Urinary bladder (tissue), 4 donors: Measurements from ENCODE around the gene NUMBL. TPM values are rescaled to one million over a fixed set of nuclear protein-coding genes. Genes with fewer than 3 reads are reported as not detected.
"Not testable (repeated sequence)": the region's sequence is repeated elsewhere in the genome, so short reads cannot be mapped to it uniquely, and the experiment has no call there.

ENCODE experiments used
- DNase-seq: peaks from one replicate; pipeline ENCODE4 v3.0.0-alpha.2; 2015; ENCODE audit errors: extremely low spot score
- H3K27ac ChIP-seq: one replicate; pipeline ENCODE4 v1.5.1; 2013; ENCODE audit warnings: low read depth, mild to moderate bottlenecking, moderate library complexity
- H3K36me3 ChIP-seq: one replicate; pipeline ENCODE4 v1.6.1; 2013; ENCODE audit warnings: mild to moderate bottlenecking, moderate library complexity; ENCODE audit not compliant: insufficient read depth
- H3K4me1 ChIP-seq: one replicate; pipeline ENCODE4 v1.6.1; 2013; ENCODE audit warnings: mild to moderate bottlenecking, moderate library complexity; ENCODE audit not compliant: insufficient read depth
- H3K4me3 ChIP-seq: one replicate; pipeline ENCODE4 v1.5.1; 2013; ENCODE audit warnings: low read depth, low read length
- WGBS: extraction: QIAGEN DNeasy Blood & Tissue Kit; methylation state at CpG from one replicate; pipeline ENCODE4 v1.1.7; 2013; 5-methylcytosine and 5-hydroxymethylcytosine counted together
- polyA plus RNA-seq: library from polyadenylated mRNA; stranded (reverse); fragments of 200-250 nt; gene quantifications from one replicate; pipeline ENCODE4 v1.2.3, GENCODE V29; 2013
- total RNA-seq: library from RNA; depleted of rRNA; stranded (reverse); fragments of >200 nt; gene quantifications from one replicate; pipeline ENCODE4 v1.2.3, GENCODE V29; 2014
- donor health status: healthy with polysubstance abuse.
- donor health status: healthy.

Gene NUMBL
- total and polyA plus RNA-seq, 2 donors = 22.8 to 63.3 TPM

DNA sequence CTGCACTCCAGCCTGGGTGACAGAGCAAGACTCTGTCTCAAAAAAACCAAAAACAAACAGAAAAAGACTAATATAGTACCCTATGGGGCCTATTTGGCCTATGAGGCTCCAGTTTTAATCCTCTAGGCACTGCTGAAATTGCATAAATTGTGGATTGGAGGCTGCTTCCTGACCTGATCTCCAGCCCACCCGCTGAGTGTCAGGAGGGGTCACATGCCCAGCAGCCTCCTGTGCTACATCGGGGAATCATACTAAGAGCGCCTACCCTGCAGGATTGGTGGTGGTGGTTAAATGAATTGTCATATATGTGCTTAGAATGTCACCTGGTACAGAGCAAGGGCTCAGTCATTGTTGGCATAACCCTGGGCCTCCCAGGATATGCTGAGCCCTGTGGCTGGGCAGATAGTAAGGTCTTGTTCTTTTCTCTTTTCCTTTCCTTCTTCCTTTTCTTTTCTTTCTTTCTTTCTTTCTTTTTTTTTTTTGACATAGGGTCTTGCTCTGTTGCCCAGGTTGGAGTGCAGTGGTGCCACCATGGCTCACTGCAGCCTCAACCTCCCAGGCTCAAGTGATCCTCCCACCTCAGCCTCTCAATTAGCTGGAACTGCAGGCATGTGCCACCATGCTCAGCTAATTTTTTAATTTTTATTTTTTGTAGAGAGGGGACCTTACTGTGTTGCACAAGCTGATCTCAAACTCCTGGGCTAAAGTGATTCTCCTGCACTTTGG, 58.0 kb downstream of the NUMBL start:
- DNase-seq = no peak
- no peaks in the 10 kb centered on the region for H3K4me1 ChIP-seq
- WGBS = 77% methylated on average over 3 of the region's 3 CpGs
- H3K4me3 ChIP-seq = no peak overlapping the region
- H3K27ac ChIP-seq = no peak overlapping the region
- H3K36me3 ChIP-seq = no peaks in the 10 kb centered on the region

GRCh38 chr19:40630571-40631160, 59.8 kb downstream of the NUMBL start:
- DNase-seq = no peak
- 50% methylated on average over 16 of the region's 16 CpGs for WGBS
- Histone ChIP-seq H3K36me3 (no peaks in the 10 kb centered on the region), H3K4me1 (no peaks in the 10 kb centered on the region), H3K4me3 (no peak overlapping the region), H3K27ac (no peak overlapping the region)

GRCh38 chr19:40629346-40629745, 61.1 kb downstream of the NUMBL start:
- no peaks in the 10 kb centered on the region for H3K36me3 ChIP-seq
- WGBS = 95% methylated on average over 42 of the region's 42 CpGs
- DNase-seq = no peak
- H3K4me1 ChIP-seq = no peaks in the 10 kb centered on the region
- no peak overlapping the region for H3K27ac ChIP-seq
- H3K4me3 ChIP-seq = no peak overlapping the region

GRCh38 chr19:40627486-40628279, 62.8 kb downstream of the NUMBL start:
- Histone ChIP-seq H3K27ac (no peak overlapping the region), H3K4me1 (no peaks in the 10 kb centered on the region), H3K4me3 (no peak overlapping the region), H3K36me3 (no peaks in the 10 kb centered on the region)
- WGBS = 92% methylated on average over 39 of the region's 39 CpGs
- DNase-seq = no peak

DNA sequence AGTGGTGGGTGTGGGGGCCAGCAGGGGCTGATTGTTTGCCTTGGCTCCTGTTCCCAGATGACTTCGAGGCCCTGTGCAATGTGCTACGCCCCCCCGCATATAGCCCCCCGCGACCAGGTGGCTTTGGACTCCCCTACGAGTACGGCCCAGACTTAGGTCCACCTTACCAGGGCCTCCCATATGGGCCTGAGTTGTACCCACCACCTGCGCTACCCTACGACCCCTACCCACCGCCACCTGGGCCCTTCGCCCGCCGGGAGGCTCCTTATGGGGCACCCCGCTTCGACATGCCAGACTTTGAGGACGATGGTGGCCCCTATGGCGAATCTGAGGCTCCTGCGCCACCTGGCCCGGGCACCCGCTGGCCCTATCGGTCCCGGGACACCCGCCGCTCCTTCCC, 63.5 kb downstream of the NUMBL start:
- DNase-seq = no peak
- Histone ChIP-seq H3K4me1 (no peaks in the 10 kb centered on the region), H3K27ac (no peak overlapping the region), H3K36me3 (no peaks in the 10 kb centered on the region), H3K4me3 (no peak overlapping the region)
- WGBS = 92% methylated on average over 24 of the region's 24 CpGs

GRCh38 chr19:40625406-40626120, 64.9 kb downstream of the NUMBL start:
- no peaks in the 10 kb centered on the region for H3K36me3 ChIP-seq
- H3K4me1 ChIP-seq = no peaks in the 10 kb centered on the region
- H3K4me3 ChIP-seq = no peak overlapping the region
- no peak overlapping the region for H3K27ac ChIP-seq
- DNase-seq = no peak
- 80% methylated on average over 7 of the region's 7 CpGs for WGBS

DNA sequence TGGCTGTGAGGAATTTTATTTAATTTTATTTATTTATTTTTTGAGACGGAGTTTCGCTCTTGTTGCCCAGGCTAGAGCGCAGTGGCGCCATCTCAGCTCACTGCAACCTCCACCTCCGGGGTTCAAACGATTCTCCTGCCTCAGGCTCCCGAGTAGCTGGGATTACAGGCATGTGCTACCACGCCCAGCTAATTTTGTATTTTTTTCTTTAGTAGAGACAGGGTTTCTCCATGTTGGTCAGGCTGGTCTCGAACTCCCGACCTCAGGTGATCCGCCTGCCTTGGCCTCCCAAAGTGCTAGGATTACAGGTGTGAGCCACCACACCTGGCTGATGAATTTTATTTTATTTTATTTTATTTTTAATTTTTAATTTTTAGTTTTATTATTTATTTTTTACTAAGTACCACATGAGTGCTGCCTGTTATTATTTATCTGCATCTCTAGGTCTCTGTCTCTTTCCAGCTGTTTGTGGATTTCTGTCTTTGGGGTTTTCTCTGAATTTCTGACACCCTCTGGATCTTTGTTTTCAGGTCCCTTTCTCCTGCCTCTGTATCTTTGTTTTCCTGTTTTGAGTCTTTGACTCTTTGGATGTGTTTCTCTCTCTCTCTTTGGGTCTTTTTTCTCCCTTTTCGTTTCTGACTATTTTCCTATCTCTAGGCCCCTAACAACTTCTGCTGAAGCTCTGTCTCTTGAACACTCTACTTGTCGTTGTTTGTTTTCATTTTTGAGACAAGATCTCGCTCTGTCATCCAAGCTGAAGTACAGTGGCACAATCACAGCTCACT, 65.9 kb downstream of the NUMBL start:
- DNase-seq, H3K4me1 ChIP-seq, H3K4me3 ChIP-seq, H3K27ac ChIP-seq, H3K36me3 ChIP-seq: not testable (repeated sequence)
- WGBS = 87% methylated on average over 14 of the region's 14 CpGs

DNA sequence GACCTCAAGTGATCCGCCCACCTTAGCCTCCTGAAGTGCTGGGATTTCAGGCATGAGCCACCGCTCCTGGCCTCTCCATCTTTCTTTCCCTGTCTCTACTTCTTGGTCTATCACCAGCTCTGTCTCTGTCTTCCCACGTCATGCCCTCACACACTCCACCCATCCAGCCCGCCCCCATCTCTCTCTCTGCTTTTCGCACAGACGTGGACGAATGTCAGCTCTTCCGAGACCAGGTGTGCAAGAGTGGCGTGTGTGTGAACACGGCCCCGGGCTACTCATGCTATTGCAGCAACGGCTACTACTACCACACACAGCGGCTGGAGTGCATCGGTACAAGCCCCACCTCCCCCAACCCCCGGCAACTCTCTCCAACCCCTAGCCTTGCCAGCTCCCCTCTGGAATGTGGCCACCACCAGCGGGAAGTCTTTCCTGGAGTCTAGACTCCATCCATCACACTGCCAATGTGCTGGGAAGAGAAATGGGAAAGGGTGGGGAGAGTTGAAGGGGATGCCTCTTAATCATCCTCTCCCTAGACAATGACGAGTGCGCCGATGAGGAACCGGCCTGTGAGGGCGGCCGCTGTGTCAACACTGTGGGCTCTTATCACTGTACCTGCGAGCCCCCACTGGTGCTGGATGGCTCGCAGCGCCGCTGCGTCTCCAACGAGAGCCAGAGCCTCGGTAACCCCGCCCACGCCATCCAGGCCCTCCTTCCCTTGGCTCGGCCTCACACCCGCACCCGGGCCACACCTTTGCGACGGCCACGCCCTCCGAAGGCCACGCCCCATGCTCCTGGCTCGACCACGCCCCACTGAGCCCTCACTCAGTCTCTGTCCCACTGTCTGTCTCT, 66.8 kb downstream of the NUMBL start:
- no peaks in the 10 kb centered on the region for H3K4me1 ChIP-seq
- peaks cover 2% of the 10 kb centered on the region for H3K36me3 ChIP-seq
- no peak for DNase-seq
- H3K4me3 ChIP-seq = no peak overlapping the region
- H3K27ac ChIP-seq = no peak overlapping the region
- WGBS = 61% methylated on average over 41 of the region's 41 CpGs

DNA sequence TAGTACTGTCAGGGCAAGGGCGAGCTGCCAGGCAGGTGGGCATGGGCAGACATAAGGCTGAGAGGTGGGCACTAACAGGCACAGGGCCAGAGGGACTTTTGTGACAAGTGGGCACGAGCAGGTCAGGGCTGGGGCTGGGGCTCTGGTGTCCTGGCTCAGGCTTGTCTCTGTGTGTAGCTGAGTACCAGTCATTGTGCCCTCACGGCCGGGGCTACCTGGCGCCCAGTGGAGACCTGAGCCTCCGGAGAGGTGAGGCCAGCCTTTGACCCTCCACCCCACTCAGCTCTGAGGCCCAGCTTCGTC, 67.7 kb downstream of the NUMBL start:
- 92% methylated on average over 7 of the region's 7 CpGs for WGBS
- Histone ChIP-seq H3K36me3 (peaks cover 2% of the 10 kb centered on the region), H3K27ac (no peak overlapping the region), H3K4me3 (no peak overlapping the region), H3K4me1 (no peaks in the 10 kb centered on the region)
- DNase-seq = no peak

DNA sequence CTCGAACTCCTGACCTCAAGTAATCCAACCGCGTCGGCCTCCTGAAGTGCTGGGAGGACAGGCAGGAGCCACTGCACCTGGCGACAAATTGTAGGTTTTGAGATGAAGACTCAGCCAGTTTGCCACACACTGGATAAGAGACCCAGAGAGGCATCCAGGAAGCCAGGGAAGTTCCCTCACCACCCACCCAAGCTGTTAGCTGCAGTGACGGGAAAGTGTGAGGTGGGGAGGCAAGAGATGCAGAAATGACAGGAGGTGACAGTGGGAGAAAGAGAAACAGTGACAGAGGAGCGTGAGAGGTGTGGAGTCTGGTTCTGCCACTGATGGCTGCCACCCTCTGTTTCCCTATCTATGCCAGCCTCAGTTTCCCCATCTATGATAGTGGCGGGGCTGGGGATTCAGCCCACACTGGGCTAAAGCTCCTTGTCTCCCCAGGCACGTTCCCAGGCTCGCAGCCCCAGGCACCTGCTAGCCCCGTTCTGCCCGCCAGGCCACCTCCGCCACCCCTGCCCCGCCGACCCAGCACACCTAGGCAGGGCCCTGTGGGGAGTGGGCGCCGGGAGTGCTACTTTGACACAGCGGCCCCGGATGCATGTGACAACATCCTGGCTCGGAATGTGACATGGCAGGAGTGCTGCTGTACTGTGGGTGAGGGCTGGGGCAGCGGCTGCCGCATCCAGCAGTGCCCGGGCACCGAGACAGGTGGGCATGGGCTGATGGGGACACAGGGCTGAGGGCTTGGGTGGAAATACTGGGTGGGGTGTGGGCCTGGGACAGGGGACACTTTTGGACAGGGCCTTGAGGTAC, 68.3 kb downstream of the NUMBL start:
- WGBS = 93% methylated on average over 24 of the region's 24 CpGs
- no peak overlapping the region for H3K4me3 ChIP-seq
- no peaks in the 10 kb centered on the region for H3K4me1 ChIP-seq
- peaks cover 2% of the 10 kb centered on the region for H3K36me3 ChIP-seq
- H3K27ac ChIP-seq = no peak overlapping the region
- no peak for DNase-seq

DNA sequence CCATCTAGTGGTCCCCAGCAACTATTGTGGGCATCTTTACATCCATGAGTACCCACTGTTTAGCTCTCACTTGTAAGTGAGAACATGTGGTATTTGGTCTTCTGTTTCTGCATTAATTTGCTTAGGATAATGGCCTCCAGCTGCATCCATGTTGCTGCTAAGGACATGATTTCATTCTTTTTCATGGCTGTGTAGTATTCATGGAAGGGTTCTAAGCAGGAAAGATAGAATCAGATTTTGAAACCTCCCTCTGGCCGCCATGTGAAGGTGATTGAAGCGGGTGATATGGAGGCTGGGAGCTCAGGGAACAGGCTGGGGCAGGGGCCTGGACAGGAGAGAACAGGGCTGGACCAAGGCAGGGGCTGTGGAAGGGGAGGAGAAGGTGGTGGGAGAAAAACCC, 69.2 kb downstream of the NUMBL start:
- DNase-seq = no peak
- Histone ChIP-seq H3K4me3 (no peak overlapping the region), H3K27ac (no peak overlapping the region), H3K4me1 (no peaks in the 10 kb centered on the region), H3K36me3 (peaks cover 2% of the 10 kb centered on the region)
- WGBS = 95% methylated on average over 2 of the region's 2 CpGs

DNA sequence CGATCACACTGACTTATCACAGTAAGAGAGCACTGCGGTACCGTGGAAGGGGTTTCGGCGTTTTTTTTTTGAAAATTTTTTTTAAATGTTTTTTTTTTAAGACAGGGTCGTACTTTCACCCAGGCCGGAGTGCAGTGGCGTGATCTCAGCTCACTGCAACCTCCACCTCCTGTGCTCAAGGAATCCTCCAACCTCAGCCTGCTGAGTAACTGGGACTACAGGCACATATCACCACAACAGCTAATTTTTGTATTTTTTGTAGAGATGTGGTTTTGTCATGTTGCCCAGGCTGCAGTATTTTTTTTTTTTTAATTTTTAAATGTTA, 70.3 kb downstream of the NUMBL start:
- no peak for DNase-seq
- no peak overlapping the region for H3K4me3 ChIP-seq
- WGBS = 94% methylated on average over 8 of the region's 8 CpGs
- H3K27ac ChIP-seq = no peak overlapping the region
- peaks cover 2% of the 10 kb centered on the region for H3K36me3 ChIP-seq
- H3K4me1 ChIP-seq = no peaks in the 10 kb centered on the region
